NCI-H187 treated with DMSO at 0.1 percent for 48 hours (cell line): Measurements from ENCODE around the gene PHF5A.
"Not testable (repeated sequence)": the region's sequence is repeated elsewhere in the genome, so short reads cannot be mapped to it uniquely, and the experiment has no call there.

Experiments
- DNase-seq: peaks from one replicate; lab custom pipeline; 2025; lab: John Stamatoyannopoulos, UW

PHF5A gene

GRCh38 chr22:41488076-41488475, 19.6 kb upstream of the PHF5A start:
- DNase-seq, result no peak

- no peak for DNase-seq
Observed at GRCh38 chr22:41487037-41487935, 18.8 kb upstream of the PHF5A start.

DNA sequence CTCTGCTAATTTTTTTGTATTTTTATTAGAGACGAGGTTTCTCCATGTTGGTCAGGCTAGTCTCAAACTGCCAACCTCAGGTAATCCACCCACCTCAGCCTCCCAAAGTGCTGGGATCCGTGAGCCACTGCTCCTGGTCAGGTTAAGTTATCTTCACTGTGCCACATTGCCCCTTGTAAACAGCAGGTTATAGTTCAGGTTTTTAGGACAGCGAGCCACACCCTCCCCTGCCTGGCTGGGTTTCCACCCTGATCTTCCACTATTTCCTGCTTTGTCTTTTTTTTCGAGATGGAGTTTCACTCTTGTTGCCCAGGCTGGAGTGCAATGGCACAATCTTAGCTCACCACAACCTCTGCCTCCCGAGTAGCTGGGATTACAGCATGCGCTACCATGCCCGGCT, 16.5 kb upstream of the PHF5A start:
- DNase-seq, result no peak

DNA sequence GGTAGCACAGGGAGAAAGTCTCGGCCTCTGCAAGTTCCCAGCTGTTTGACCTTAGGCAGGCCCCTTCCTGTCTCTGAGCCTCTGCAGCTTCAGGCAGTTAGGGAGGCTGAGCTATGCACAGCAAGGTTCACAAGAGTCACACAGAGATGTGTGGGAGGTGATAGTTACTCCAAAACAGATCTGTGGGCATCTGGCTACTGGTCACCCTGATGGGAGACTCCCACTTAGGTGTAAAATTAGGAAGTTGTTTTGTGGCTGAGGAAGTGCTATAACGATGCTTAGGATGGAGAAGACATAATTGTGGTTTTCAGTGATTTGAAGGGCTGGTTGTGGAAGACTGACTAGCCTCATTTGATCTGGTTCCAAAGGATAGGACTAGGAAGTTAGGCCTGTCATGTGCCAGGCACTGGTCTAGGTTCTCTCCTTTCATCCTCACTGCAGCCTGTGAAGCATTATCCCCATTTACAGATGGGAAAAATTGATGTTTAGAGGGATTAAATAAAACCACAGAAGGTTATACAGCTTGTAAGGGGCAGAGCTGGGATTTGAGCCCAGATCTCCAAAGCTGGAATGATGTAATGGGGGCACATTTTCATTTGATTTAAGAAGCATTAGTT, 13.9 kb upstream of the PHF5A start:
- no peak for DNase-seq

GRCh38 chr22:41481925-41482318, 13.4 kb upstream of the PHF5A start:
- no peak for DNase-seq

- DNase-seq, result no peak
Observed at GRCh38 chr22:41481131-41481830, 12.8 kb upstream of the PHF5A start.

- DNase-seq, result no peak
Observed at GRCh38 chr22:41480397-41480735, 11.9 kb upstream of the PHF5A start.

- DNase-seq, result no peak
Observed at GRCh38 chr22:41479671-41480396, 11.3 kb upstream of the PHF5A start.

- DNase-seq, result no peak
Observed at GRCh38 chr22:41478891-41479521, 10.5 kb upstream of the PHF5A start.

DNA sequence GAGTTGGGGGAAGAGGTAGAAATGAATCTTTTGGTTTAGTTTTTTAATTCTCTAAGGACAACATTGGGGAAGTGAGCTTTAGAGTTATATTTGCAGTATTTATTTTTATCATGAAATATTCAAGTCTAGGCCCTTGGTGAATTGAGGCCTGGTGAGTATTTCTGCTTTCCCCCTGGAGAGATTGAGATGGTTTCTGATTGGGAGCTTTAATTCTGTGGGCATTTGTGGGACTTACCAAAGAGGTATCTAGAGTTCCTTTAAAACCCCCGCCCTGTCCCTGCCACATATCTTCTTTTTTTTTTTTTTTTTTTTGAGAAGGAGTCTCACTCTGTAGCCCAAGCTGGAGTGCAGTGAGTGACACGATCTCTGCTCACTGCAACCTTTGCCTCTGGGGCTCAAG, 10.0 kb upstream of the PHF5A start:
- no peak for DNase-seq

- DNase-seq, result no peak
Observed at GRCh38 chr22:41474872-41475451, 6.5 kb upstream of the PHF5A start.

DNA sequence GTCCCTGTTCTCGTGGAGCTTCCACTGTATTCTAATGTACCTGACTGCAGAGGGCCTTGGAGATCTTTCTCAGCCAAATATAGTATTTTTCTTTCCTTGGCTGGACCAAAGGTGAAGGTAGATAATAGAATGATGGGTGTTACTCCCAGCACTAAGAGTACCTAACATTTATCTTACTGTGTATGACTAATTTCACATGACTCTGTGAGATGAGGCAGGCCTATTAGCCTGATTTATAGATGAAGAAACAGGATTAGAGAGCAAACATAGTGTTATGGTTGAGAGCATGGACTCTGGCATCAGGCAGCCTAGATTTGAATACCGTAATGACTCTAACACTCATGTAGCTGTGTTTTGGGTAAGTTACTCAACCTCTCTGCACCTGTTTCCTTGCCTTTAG, 3.1 kb upstream of the PHF5A start:
- DNase-seq, result no peak

GRCh38 chr22:41470886-41471285, 2.4 kb upstream of the PHF5A start:
- no peak for DNase-seq

DNA sequence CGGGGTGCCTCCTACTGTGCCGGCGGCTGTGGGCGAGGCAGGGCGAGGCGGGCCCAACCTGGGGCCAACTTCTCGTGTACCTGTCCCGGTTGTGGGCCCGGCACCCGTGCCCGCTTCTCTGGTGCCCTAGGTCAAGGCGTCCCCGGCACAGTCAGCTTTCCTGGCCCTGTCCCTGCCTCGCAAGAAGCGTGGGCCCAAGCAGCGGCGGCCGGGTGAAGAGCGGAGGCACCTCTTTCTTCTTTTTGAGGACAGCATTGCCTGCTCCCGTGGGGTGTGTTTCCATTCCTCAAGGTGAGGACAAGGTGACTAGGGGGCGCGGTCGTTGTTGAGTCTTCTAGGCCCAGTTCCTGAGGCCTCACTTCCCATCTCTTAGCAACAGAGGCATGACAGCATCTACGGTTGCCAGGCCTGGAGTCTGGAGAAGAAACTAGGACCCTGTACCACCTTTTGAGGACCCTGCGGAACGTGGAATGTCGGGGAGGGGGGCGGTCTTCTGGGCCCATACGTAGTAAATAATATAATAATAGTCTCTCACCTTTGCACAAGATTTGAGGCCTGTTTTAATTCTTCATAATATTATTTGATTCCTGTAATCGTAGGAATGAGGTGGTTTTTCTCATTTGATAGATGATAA, 843 bp upstream of the PHF5A start:
- DNase-seq, result no peak

DNA sequence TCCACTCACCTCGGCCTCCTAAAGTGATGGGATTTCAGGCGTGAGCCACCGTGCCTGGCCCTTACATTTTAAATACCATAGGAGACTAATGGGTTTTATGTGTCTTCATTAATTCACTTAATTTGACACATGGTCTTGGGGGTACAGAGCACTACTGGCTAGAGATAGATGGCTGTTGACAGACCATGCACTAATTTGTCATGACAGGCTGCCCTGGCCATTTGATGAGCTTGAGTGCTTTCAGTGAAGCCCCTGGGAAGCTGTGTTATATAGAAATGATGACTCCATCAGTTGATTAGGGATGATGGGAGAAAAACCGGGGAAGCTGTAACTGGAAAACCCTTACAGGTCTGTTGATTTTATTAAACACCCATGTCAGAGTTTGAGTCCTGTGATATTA, 6.6 kb downstream of the PHF5A start:
- no peak for DNase-seq

GRCh38 chr22:41460071-41460470, 8.4 kb downstream of the PHF5A start:
- not testable (repeated sequence) for DNase-seq

DNA sequence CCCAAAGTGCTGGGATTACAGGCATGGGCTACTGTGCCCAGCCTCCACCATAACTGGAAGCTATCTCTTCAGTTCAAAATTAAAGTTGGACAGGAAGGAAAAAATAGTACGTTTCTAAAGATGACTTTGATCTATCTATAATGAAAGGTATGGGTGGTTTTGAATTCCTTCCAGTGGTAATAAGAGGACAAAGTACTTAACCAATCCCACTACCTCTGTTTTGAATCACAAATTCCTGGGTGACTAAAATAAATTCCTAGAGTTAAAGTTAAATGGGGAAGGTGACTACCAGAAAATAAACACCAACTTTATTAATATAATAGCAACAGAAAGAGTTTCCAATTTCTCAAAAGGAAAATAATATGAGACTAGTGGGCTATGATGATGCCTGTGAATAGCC, 9.1 kb downstream of the PHF5A start:
- no peak for DNase-seq

DNA sequence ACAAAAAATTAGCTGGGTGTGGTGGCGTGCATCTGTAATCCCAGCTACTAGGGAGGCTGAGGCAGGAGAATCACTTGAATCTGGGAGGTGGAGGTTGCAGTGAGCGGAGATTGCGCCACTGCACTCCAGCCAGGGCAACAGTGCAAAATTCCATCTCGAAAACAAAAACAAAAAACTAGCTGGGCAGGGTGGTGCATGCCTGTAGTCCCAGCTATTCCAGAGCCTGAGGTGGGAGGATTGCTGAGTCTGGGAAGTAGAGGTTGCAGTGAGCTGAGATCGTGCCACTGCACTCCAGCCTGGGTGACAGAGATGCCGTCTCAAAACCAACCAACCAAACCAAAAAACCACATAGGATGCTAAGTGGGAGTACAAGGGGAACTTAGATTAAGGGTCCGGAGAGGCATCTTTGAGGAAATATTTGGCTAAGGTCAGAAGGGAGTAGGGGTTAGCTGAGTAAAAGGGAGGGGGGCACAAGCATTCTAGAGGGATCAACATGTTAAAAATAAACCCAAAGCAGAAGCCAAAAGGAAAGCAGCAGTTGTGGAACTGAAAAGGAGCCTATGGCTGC, 10.2 kb downstream of the PHF5A start:
- no peak for DNase-seq

DNA sequence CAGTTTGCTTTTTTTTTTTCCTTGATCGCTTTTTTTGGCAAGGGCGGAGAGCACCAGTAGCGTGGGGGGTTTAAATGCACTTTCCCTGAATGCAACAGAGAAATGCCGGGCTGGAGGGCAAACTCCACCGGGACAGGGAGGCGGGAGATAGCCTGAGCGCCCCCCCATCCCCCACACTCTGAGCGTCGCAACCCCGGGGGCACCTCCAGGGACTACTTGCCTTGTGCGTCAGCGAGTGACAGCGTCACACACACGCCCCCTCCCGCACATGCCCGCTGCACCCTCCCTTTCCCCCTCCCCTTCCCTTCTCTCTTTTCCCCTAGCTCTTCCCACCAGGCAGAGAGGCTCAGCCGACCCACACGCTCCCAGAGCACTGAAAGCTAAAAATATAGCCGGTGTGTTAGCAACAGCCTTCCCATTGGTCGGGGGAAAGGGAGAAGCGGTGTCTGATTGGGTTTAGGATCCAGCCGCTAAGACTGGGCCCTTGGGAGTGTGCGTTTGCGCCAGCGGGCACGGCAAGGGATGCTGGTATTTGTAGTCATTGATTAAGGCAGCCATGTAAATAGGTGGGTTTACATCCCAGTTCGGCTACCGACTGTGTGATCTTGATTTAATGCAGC, 20.2 kb downstream of the PHF5A start:
- peak; percentile 89 for DNase-seq

- DNase-seq, result no peak
Observed at GRCh38 chr22:41447435-41448188, 20.9 kb downstream of the PHF5A start.
